OCI-M2 (cell line): ENCODE data around the gene CDK15.

ENCODE experiments used
- DNase-seq: peaks from one replicate; lab custom pipeline; 2025; ENCODE audit not compliant: unreplicated experiment; lab: John Stamatoyannopoulos, UW

CDK15 gene

GRCh38 chr2:201932511-201932910, 126.2 kb downstream of the CDK15 start:
- DNase-seq: no peak

- no peak for DNase-seq
Measured at GRCh38 chr2:201933792-201934237, 127.5 kb downstream of the CDK15 start.

DNA sequence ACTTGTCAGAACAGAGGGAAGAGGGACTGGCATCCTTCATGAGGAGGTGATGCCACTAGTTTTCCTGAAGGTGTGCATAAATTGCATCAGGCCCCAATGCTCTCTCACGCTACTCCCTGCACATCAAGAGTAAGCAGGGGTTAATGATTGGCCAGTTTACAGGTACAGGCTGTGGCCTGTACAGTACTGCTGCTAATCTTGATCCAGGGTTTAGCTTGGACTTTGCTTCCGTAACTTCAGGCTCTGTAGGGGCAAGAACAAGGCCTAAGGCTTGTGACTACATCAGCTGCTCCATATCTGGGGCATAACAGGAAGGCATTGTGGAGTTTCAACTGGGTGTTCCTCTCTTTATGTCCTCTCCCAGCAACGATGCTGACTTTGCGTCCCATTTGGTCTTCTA, 130.5 kb downstream of the CDK15 start:
- DNase-seq: no peak

GRCh38 chr2:201937343-201937742, 131.0 kb downstream of the CDK15 start:
- no peak for DNase-seq

- DNase-seq: no peak
Measured at GRCh38 chr2:201938156-201938775, 131.9 kb downstream of the CDK15 start.

DNA sequence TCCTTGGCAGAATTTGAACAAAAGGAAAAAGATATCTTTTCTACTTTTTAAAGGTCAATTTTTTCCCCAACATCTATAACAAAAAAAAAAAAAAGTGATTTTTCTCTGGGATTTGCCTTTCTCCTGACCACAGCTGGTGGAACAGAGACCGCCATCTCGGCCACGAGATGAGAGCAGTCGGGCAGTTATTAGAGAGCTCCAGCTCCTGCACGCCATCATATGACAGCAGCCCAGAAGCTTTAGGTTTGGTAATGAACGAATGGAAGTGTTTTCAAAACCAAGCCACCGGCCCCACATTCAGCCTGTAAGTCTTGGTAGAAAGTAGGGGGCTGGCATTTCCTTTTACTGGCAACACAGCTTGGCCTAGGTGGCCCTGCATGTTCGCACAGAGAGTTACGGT, 132.4 kb downstream of the CDK15 start:
- no peak for DNase-seq

DNA sequence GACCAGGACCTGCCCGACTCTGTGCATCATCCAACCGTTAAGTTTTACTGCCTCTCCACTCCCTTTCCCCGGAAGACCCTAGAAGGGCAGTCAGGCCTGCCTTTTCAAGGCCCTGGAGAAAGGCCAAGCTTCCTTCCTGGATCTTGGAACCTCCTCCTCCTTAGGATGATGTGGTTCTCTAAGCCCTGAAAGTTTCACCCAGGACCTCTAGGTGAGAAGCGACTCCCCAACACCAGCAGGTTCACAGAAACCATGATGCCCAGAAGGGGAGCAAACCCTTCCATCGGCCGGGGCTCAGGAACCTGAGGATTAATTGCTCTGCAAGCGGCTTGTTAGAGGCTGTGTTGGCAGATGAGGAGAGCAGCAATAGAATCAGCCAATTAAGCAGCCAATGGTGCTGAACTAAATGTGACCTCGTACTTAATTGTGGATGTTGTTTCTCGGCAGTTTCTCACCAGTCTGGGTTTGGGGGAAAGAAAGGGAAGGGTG, 133.2 kb downstream of the CDK15 start:
- no peak for DNase-seq

- DNase-seq: no peak
Measured at GRCh38 chr2:201942531-201942930, 136.2 kb downstream of the CDK15 start.
